ENCODE measurements around the gene SPC25. TPM values are rescaled to one million over a fixed set of nuclear protein-coding genes. Genes with fewer than 3 reads are reported as not detected.

The SPC25 gene
- total RNA-seq, 1 experiment from 2014 or later = 20.7 TPM

DNA sequence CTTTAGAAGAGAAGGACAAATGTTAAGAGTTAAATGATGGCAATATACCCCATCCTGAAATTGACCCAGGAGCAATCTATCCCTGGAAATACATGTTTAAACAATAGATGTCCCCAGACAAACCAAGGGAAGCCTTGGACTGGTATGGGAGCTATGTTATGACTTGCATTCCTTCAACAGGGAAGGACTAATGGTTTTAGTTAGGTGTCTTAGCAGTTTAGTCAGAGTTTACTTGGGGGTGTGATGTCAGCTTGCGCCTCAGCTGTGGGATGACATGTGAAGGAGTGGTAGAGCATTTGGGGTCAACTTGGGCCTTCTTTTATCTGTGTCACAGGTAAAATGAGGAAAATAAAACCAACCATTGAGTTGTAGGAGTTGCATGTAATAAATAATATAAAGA, 36.8 kb downstream of the SPC25 start:
- H3K27ac ChIP-seq = no peak overlapping the region
- H3K27me3 ChIP-seq (ENCODE audit: insufficient read depth, low read depth) = no peaks in the 10 kb centered on the region
- TF ChIP-seq, protein P1, sequence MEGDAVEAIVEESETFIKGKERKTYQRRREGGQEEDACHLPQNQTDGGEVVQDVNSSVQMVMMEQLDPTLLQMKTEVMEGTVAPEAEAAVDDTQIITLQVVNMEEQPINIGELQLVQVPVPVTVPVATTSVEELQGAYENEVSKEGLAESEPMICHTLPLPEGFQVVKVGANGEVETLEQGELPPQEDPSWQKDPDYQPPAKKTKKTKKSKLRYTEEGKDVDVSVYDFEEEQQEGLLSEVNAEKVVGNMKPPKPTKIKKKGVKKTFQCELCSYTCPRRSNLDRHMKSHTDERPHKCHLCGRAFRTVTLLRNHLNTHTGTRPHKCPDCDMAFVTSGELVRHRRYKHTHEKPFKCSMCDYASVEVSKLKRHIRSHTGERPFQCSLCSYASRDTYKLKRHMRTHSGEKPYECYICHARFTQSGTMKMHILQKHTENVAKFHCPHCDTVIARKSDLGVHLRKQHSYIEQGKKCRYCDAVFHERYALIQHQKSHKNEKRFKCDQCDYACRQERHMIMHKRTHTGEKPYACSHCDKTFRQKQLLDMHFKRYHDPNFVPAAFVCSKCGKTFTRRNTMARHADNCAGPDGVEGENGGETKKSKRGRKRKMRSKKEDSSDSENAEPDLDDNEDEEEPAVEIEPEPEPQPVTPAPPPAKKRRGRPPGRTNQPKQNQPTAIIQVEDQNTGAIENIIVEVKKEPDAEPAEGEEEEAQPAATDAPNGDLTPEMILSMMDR (conservative IDR thresholded peaks at IDR 0.05) = no peak
- TF ChIP-seq EZH2 (IDR thresholded peaks at IDR 0.05; ENCODE audit: low read depth) = no peak
- no TSS peak for BruUV-seq (replicated peaks)
- no peaks in the 10 kb centered on the region for H3F3A ChIP-seq (ENCODE audit: insufficient read depth, low read depth)
- H2AFZ ChIP-seq = no peak overlapping the region
- DNase-seq = no peak
- H3K4me2 ChIP-seq = no peak overlapping the region
- H3K4me1 ChIP-seq (replicated peaks; ENCODE audit: insufficient read depth) = no peaks in the 10 kb centered on the region
- H3K4me3 ChIP-seq = no peak overlapping the region
- no peaks in the 10 kb centered on the region for H3K9me3 ChIP-seq (ENCODE audit: insufficient read depth, low read depth)
- POLR2A ChIA-PET (ENCODE audit: unreplicated experiment) = no interaction called here
- H3K36me3 ChIP-seq (ENCODE audit: low read depth) = no peaks in the 10 kb centered on the region
- CTCF ChIA-PET = no interaction called here
- intact Hi-C loops (cut with micrococcal nuclease; ENCODE audit: unreplicated experiment) = no loop called here
- no peaks in the 10 kb centered on the region for H3K9me2 ChIP-seq (ENCODE audit: insufficient read depth)
- no peaks in the 10 kb centered on the region for H3K79me2 ChIP-seq (ENCODE audit: low read depth)
- H4K20me1 ChIP-seq (ENCODE audit: insufficient read depth) = no peaks in the 10 kb centered on the region

DNA sequence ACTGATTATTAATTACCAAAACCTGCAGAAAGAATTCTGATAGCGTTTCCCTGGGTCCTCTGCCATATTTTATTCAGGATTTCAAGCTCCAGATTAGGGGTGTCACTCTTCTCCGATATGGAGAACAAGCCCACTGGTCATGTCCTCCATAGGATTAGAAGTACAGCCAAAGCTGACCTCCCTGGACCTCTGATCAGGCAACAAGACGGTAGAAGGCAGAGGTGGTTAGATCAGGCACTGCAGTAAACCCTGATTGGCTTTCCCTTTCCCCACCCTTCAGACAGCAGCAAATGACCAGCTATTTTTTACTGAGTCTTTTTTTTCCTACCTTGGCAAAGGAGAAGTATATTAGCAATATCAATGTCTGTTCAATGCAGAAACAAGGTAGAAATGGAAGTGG, 37.7 kb downstream of the SPC25 start:
- no peaks in the 10 kb centered on the region for H4K20me1 ChIP-seq (ENCODE audit: insufficient read depth)
- no peak overlapping the region for H2AFZ ChIP-seq
- H3K36me3 ChIP-seq (ENCODE audit: low read depth) = no peaks in the 10 kb centered on the region
- no peaks in the 10 kb centered on the region for H3F3A ChIP-seq (ENCODE audit: insufficient read depth, low read depth)
- no peaks in the 10 kb centered on the region for H3K79me2 ChIP-seq (ENCODE audit: low read depth)
- no peak overlapping the region for H3K4me3 ChIP-seq
- CTCF ChIA-PET = no interaction called here
- no peaks in the 10 kb centered on the region for H3K9me2 ChIP-seq (ENCODE audit: insufficient read depth)
- H3K4me1 ChIP-seq (replicated peaks; ENCODE audit: insufficient read depth) = no peaks in the 10 kb centered on the region
- BruUV-seq (replicated peaks) = no TSS peak
- intact Hi-C loops (cut with micrococcal nuclease; ENCODE audit: unreplicated experiment) = no loop called here
- H3K4me2 ChIP-seq = no peak overlapping the region
- H3K27ac ChIP-seq = no peak overlapping the region
- TF ChIP-seq, protein P1 (conservative IDR thresholded peaks at IDR 0.05) = no peak
- no peak for TF ChIP-seq EZH2 (IDR thresholded peaks at IDR 0.05; ENCODE audit: low read depth)
- H3K27me3 ChIP-seq (ENCODE audit: insufficient read depth, low read depth) = no peaks in the 10 kb centered on the region
- no peaks in the 10 kb centered on the region for H3K9me3 ChIP-seq (ENCODE audit: insufficient read depth, low read depth)
- POLR2A ChIA-PET (ENCODE audit: unreplicated experiment) = no interaction called here
- no peak for DNase-seq

DNA sequence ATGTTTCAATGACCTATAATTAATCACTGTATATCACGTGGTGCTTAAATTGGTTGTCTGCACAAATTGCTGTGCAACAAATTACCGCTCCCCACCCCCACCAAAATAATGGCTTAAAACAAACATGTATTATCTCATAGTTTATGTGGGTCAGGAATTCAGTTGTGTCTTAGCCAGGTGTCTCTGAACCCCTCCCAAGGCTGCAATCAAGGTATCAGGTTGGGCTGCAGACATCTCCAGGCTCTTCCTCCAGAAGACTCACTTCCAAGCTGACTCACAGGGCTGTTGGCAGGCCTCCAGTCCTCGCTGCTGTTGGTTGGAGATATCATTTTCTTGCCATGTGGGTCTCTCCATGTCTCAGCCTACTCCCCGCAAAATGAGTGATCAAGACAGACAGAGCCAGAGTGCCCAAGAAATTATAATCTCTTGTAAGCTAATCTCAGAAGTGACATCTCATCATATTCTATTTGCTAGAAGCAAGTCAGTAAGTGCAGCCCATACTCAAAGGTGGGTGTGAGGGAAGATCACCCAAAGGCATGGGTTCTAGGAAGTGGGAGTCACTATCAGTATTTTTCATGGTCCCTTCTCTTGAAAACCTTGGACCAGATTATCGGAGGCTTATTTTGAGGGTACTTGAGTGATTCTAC, 38.4 kb downstream of the SPC25 start:
- peak in 1 of 2 experiments; percentile 50 for DNase-seq
- Histone ChIP-seq H3K79me2 (ENCODE audit: low read depth) (no peaks in the 10 kb centered on the region), H3K4me1 (replicated peaks; ENCODE audit: insufficient read depth) (no peaks in the 10 kb centered on the region), H3K4me2 (no peak overlapping the region), H2AFZ (no peak overlapping the region), H3K27me3 (ENCODE audit: insufficient read depth, low read depth) (no peaks in the 10 kb centered on the region), H3K9me2 (ENCODE audit: insufficient read depth) (no peaks in the 10 kb centered on the region), H3K36me3 (ENCODE audit: low read depth) (no peaks in the 10 kb centered on the region), H3F3A (ENCODE audit: insufficient read depth, low read depth) (no peaks in the 10 kb centered on the region), H3K4me3 (no peak overlapping the region), H4K20me1 (ENCODE audit: insufficient read depth) (no peaks in the 10 kb centered on the region), H3K9me3 (ENCODE audit: insufficient read depth, low read depth) (no peaks in the 10 kb centered on the region), H3K27ac (no peak overlapping the region)
- ChIA-PET POLR2A (ENCODE audit: unreplicated experiment) (no interaction called here), CTCF (no interaction called here)
- no TSS peak for BruUV-seq (replicated peaks)
- TF ChIP-seq, protein P1 (conservative IDR thresholded peaks at IDR 0.05) = no peak
- intact Hi-C loops (cut with micrococcal nuclease; ENCODE audit: unreplicated experiment) = no loop called here

All from PC-9 (cell line).